IMR-90 (cell line): ENCODE results near the gene CES1. TPM values are rescaled to one million over a fixed set of nuclear protein-coding genes. Genes with fewer than 3 reads are reported as not detected.

Experiments
- ATAC-seq: fragments of 200-7000 bp; cut with Tn5 transposase; 2 replicates; pipeline ENCODE4 v1.9.1; 2020; ENCODE audit warnings: low read depth, mild to moderate bottlenecking, moderate library complexity
- Bru-seq: library from RNA; stranded (reverse); fragments of 400-500 nt; gene quantifications from one replicate; lab custom pipeline; 2021; lab: Mats Ljungman, UMichigan
- BruChase-seq, 2 experiments: library from RNA; stranded (reverse); fragments of 400-500 nt; gene quantifications; one replicate each; lab custom pipeline; 2021; lab: Mats Ljungman, UMichigan
- BruUV-seq: library from RNA; stranded (reverse); fragments of 400-500 nt; replicated peaks from 2 replicates; lab custom pipeline; 2021; lab: Mats Ljungman, UMichigan
- CTCF ChIA-PET: fragments of 300-600 bp; formaldehyde crosslinking; extraction: SDS; loops from one replicate; lab custom pipeline; 2021; ENCODE audit warnings: antibody characterized with exemption; lab: Yijun Ruan, JAX
- POLR2A ChIA-PET: fragments of 300-600 bp; sonication (Branson Sonifier 250); formaldehyde crosslinking; loops from one replicate; lab custom pipeline; 2022; ENCODE audit warnings: antibody characterized with exemption; ENCODE audit not compliant: unreplicated experiment; lab: Charles Lee
- DNase-seq: peaks from one replicate; pipeline ENCODE4 v3.0.0; 2013
- H2AFZ ChIP-seq: replicated peaks from 2 replicates; pipeline ENCODE3; 2013; ENCODE audit warnings: low read length, mild to moderate bottlenecking; ENCODE audit not compliant: poor library complexity
- H2AK5ac ChIP-seq: 2 replicates; pipeline ENCODE4 v1.6.1; 2013; ENCODE audit warnings: low read depth, low read length, inconsistent platforms
- H2AK9ac ChIP-seq: replicated peaks from 2 replicates; pipeline ENCODE3; 2013; ENCODE audit warnings: mild to moderate bottlenecking, low read depth, low read length, moderate library complexity; ENCODE audit not compliant: poor library complexity
- H2BK120ac ChIP-seq: 2 replicates; pipeline ENCODE4 v1.6.1; 2013; ENCODE audit warnings: low read depth, low read length, inconsistent platforms
- H2BK15ac ChIP-seq: 3 replicates; pipeline ENCODE4 v1.6.1; 2013; ENCODE audit warnings: low read depth, low read length, inconsistent platforms
- H2BK20ac ChIP-seq: 2 replicates; pipeline ENCODE4 v1.6.1; 2013; ENCODE audit warnings: low read depth, mild to moderate bottlenecking, inconsistent platforms, low read length, moderate library complexity
- H2BK5ac ChIP-seq: 2 replicates; pipeline ENCODE4 v1.6.1; 2013; ENCODE audit warnings: mild to moderate bottlenecking, low read depth, low read length, inconsistent platforms; ENCODE audit not compliant: poor library complexity, severe bottlenecking
- H3K14ac ChIP-seq: replicated peaks from 2 replicates; pipeline ENCODE4 v1.6.1; 2013; ENCODE audit warnings: low read depth, low read length, inconsistent platforms
- H3K18ac ChIP-seq: 2 replicates; pipeline ENCODE4 v1.6.1; 2013; ENCODE audit warnings: low read depth, low read length, control low read depth
- H3K23ac ChIP-seq: 2 replicates; pipeline ENCODE4 v1.6.1; 2013; ENCODE audit warnings: low read depth, low read length, inconsistent platforms
- H3K27ac ChIP-seq: 2 replicates; pipeline ENCODE4 v1.5.1; 2013; ENCODE audit warnings: mild to moderate bottlenecking, control low read depth, low read length; ENCODE audit not compliant: insufficient read depth
- H3K27me3 ChIP-seq: 2 replicates; pipeline ENCODE4 v1.6.1; 2013; ENCODE audit warnings: low read length; ENCODE audit not compliant: control insufficient read depth, insufficient read depth
- H3K36me3 ChIP-seq: 2 replicates; pipeline ENCODE4 v1.6.1; 2013; ENCODE audit warnings: low read length, mixed read lengths; ENCODE audit not compliant: control insufficient read depth, insufficient read depth
- H3K4ac ChIP-seq: 2 replicates; pipeline ENCODE4 v1.6.1; 2013; ENCODE audit warnings: low read depth, low read length, inconsistent platforms
- H3K4me1 ChIP-seq: 2 replicates; pipeline ENCODE4 v1.6.1; 2013; ENCODE audit warnings: low read length, mixed read lengths; ENCODE audit not compliant: control insufficient read depth, insufficient read depth
- H3K4me2 ChIP-seq: 2 replicates; pipeline ENCODE4 v1.6.1; 2013; ENCODE audit warnings: low read depth, mild to moderate bottlenecking, control low read depth, low read length, moderate library complexity
- H3K4me3 ChIP-seq: 2 replicates; pipeline ENCODE4 v1.5.1; 2013; ENCODE audit warnings: low read depth, mild to moderate bottlenecking, control low read depth, low read length, moderate library complexity; ENCODE audit not compliant: insufficient read depth
- H3K56ac ChIP-seq: 2 replicates; pipeline ENCODE4 v1.6.1; 2013; ENCODE audit warnings: low read length, inconsistent platforms; ENCODE audit not compliant: insufficient read depth; ENCODE audit errors: extremely low read depth
- H3K79me1 ChIP-seq, 2 experiments: 2 replicates each; pipeline ENCODE4 v1.6.1; 2013; ENCODE audit warnings: low read length in 2 of 2, inconsistent platforms in 1 of 2, low read depth in 1 of 2
- H3K9ac ChIP-seq: 2 replicates; pipeline ENCODE4 v1.6.1; 2013; ENCODE audit warnings: low read depth, low read length, control low read depth
- H3K9me1 ChIP-seq: 2 replicates; pipeline ENCODE4 v1.6.1; 2013; ENCODE audit warnings: low read length, inconsistent platforms; ENCODE audit not compliant: insufficient read depth
- H3K9me3 ChIP-seq: 2 replicates; pipeline ENCODE4 v1.6.1; 2013; ENCODE audit warnings: low read length; ENCODE audit not compliant: control insufficient read depth, insufficient read depth
- H4K20me1 ChIP-seq: 2 replicates; pipeline ENCODE4 v1.6.1; 2013; ENCODE audit warnings: low read length, inconsistent platforms; ENCODE audit not compliant: insufficient read depth
- H4K5ac ChIP-seq: 2 replicates; pipeline ENCODE4 v1.6.1; 2013; ENCODE audit warnings: mild to moderate bottlenecking, low read depth, low read length, control low read depth
- H4K8ac ChIP-seq, 2 experiments: 2 replicates each; pipeline ENCODE4 v1.6.1; 2013; ENCODE audit warnings: low read depth in 2 of 2, low read length in 2 of 2, control low read depth in 1 of 2, inconsistent platforms in 1 of 2
- H4K91ac ChIP-seq: 2 replicates; pipeline ENCODE4 v1.6.1; 2013; ENCODE audit warnings: low read depth, low read length, inconsistent platforms; ENCODE audit not compliant: insufficient read depth
- RAD21 ChIP-seq: IDR thresholded peaks from 2 replicates; pipeline ENCODE4 v1.6.1; 2012; ENCODE audit warnings: low read length, improper control_type of control experiment
- WGBS, 2 experiments: methylation state at CpG; one replicate each; pipeline versions ENCODE4 v1.1.5 to v1.1.7; 2013; ENCODE audit warnings: missing lambda C conversion rate in 2 of 2; ENCODE audit not compliant: insufficient read length in 1 of 2; ENCODE audit errors: extremely low coverage in 2 of 2; 5-methylcytosine and 5-hydroxymethylcytosine counted together
- dilution Hi-C: fragments of 300-500 bp; cut with HindIII; formaldehyde crosslinking; loops from one replicate; pipeline ENCODE4 v1.14.3; 2018; ENCODE audit warnings: low sequenced_read_pairs; ENCODE audit not compliant: unreplicated experiment
- in situ Hi-C: fragments of 300-500 bp; cut with MboI; formaldehyde crosslinking; loops from 3 replicates; pipeline ENCODE4 v1.14.3; 2019; ENCODE audit warnings: low sequenced_read_pairs, inconsistent platforms, mixed read lengths
- intact Hi-C: fragments of 100-400 bp; cut with micrococcal nuclease; formaldehyde crosslinking; loops from 2 replicates; pipeline ENCODE4 v1.10.0; 2022
- long read RNA-seq: library from polyadenylated mRNA; unstranded; transcript quantifications from one replicate; pipeline ENCODE4 v2.0.0, GENCODE V29; 2021; ENCODE audit not compliant: unreplicated experiment
- polyA plus RNA-seq, 3 experiments: library from polyadenylated mRNA; depleted of rRNA; stranded (reverse); fragments of >200 nt; gene quantifications; 2 replicates each; pipeline ENCODE4 v1.2.3, GENCODE V29; 2012; ENCODE audit warnings: low replicate concordance in 1 of 3
- total RNA-seq: library from RNA; depleted of rRNA; stranded (reverse); fragments of >200 nt; gene quantifications from 2 replicates; pipeline ENCODE4 v1.2.3, GENCODE V29; 2012; rRNA removed
- TF ChIP-seq, protein P1 (sequence below): fragments of 150-350 bp; IDR thresholded peaks from 2 replicates; pipeline ENCODE4 v1.6.1; 2016; ENCODE audit warnings: low read depth, mild to moderate bottlenecking, low read length, moderate library complexity, borderline replicate concordance
- TF ChIP-seq, protein P2 (sequence below): fragments of 150-350 bp; IDR thresholded peaks from 2 replicates; pipeline ENCODE4 v1.6.1; 2017; ENCODE audit warnings: mild to moderate bottlenecking, antibody characterized with exemption, low read length, low read depth

CES1 gene
- not detected in 2 replicates for total RNA-seq
- polyA plus RNA-seq (2012; rRNA removed): 0.03 and 0.04 TPM in 2 replicates
- 0.40 TPM in 1 of 2 replicates, not detected in the other for polyA plus RNA-seq (2012; cell fraction: cytosol; rRNA removed)
- 0.05 TPM in 1 of 2 replicates, not detected in the other for polyA plus RNA-seq (2012; cell fraction: nucleus; rRNA removed; ENCODE audit: low replicate concordance)
- not detected for Bru-seq, nascent RNA
- percentile 3 among the genes with signal in this experiment for BruChase-seq, experiment 1, labeled RNA remaining after a 6-hour chase
- BruChase-seq, experiment 2, labeled RNA remaining after a 2-hour chase: not detected
- long read RNA-seq: 0 reads

DNA sequence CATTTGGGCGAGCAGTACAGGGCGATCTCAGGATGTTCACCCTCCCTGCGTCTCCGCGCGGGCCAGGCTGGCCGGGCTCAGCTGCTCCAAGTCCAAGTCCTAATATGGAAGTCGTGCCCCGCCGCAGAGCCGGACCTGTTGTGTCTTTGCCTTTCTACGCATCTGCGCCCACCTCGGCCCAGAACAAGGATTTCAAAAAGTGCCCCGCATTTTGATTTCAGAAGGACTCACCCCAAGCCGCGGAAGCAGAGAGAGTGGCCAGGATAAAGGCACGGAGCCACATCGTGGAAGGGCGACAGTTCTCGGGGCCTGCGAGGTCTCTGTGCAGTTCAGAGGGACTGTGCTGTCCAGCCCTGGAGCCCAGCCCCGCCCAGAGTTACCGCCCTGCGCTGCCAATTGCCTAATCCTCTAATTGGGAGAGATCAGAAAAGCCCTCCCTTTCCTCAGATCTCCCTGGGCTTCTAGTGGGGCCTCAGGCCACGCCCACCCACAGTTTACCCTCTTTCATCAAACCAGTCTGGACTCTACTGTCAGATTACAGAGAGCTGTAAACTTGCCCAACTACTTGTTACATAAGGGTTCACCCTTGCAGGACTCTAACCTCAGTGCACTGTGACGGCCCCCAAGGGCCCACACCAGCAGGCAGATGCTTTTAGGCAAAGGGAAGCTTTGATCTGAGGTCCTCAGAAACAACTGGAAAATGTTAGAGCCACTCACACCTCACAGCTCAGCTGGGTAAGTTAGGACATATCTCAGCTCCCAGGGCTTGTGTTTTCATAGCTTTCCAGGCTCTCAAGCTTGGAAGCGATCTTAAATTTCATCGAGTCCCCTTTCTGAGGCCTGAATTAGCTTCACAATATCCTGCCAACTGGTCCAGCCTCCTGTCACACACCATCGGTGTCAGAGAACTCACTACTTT, at the start of gene CES1:
CES1 (minus strand) TSS at position 324 of the 919 bp plus-strand sequence; CDS start at position 283, 41 bp downstream.
- Histone ChIP-seq H3K4ac (no peak within 1 kb of the TSS), H2AFZ (peak within 1 kb of the TSS; percentile 14), H2BK120ac (no peak within 1 kb of the TSS), H3K27me3 (no peaks in the 10 kb centered on the region; the same call in 1 of the 2 replicates), H4K91ac (no peak within 1 kb of the TSS), H2BK15ac (no peak within 1 kb of the TSS), H3K9ac (no peak within 1 kb of the TSS), H3K79me1 (no peaks in the 10 kb centered on the region), H4K8ac (no peak within 1 kb of the TSS), H4K20me1 (no peaks in the 10 kb centered on the region), H2AK9ac (no peak within 1 kb of the TSS), H3K27ac (no peak within 1 kb of the TSS), H3K4me2 (no peak within 1 kb of the TSS; the same call in 1 of the 2 replicates), H3K4me1 (no peaks in the 10 kb centered on the region), H3K23ac (no peak within 1 kb of the TSS), H3K9me3 (no peaks in the 10 kb centered on the region), H3K4me3 (no peak within 1 kb of the TSS), H4K5ac (no peak within 1 kb of the TSS), H3K36me3 (no peaks in the 10 kb centered on the region), H2AK5ac (no peak within 1 kb of the TSS), H3K14ac (no peak within 1 kb of the TSS), H3K9me1 (no peaks in the 10 kb centered on the region), H3K56ac (no peak within 1 kb of the TSS), H2BK20ac (no peak within 1 kb of the TSS), H3K18ac (no peak within 1 kb of the TSS), H2BK5ac (no peak within 1 kb of the TSS)
- no peak for TF ChIP-seq RAD21
- TF ChIP-seq, protein P1, sequence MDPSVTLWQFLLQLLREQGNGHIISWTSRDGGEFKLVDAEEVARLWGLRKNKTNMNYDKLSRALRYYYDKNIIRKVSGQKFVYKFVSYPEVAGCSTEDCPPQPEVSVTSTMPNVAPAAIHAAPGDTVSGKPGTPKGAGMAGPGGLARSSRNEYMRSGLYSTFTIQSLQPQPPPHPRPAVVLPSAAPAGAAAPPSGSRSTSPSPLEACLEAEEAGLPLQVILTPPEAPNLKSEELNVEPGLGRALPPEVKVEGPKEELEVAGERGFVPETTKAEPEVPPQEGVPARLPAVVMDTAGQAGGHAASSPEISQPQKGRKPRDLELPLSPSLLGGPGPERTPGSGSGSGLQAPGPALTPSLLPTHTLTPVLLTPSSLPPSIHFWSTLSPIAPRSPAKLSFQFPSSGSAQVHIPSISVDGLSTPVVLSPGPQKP: no peak
- TF ChIP-seq, protein P2, sequence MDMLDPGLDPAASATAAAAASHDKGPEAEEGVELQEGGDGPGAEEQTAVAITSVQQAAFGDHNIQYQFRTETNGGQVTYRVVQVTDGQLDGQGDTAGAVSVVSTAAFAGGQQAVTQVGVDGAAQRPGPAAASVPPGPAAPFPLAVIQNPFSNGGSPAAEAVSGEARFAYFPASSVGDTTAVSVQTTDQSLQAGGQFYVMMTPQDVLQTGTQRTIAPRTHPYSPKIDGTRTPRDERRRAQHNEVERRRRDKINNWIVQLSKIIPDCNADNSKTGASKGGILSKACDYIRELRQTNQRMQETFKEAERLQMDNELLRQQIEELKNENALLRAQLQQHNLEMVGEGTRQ: no peak
- ChIA-PET POLR2A (no interaction called here), CTCF (no interaction called here)
- DNase-seq (no peak), ATAC-seq (no peak)
- 21% methylated on average over 21 of the region's 30 CpGs; no CpG with 5 or more reads in 1 of the 2 experiments for WGBS, 2 experiments
- in situ Hi-C loops (no loop called here), intact Hi-C loops (no loop called here), dilution Hi-C loops (no loop called here)
- no TSS peak for BruUV-seq
